ENCODE data around the gene TBCC.

- TF ChIP-seq CTCF (IDR thresholded peaks at IDR 0.05; ENCODE audit: low read length) (no peak), EZH2 (IDR thresholded peaks at IDR 0.05; ENCODE audit: borderline replicate concordance, low read length) (no peak)
Observed at GRCh38 chr6:42787063-42787472, 41.2 kb upstream of the TBCC start.

All from OCI-LY1 (cell line).